Measurements from ENCODE around the gene MS4A7.

MS4A7 gene

GRCh38 chr11:60343094-60343704 is 35.1 kb upstream of the MS4A7 start:
- Mint-ChIP-seq H3K27me3 (ENCODE audit: low read depth, poor library complexity) (peaks cover 8% of the 10 kb centered on the region), H3K27ac (no peak overlapping the region), H3K4me1 (no peaks in the 10 kb centered on the region), H3K9me3 (no peaks in the 10 kb centered on the region), H3K36me3 (ENCODE audit: low read depth) (no peaks in the 10 kb centered on the region), H3K4me3 (no peak overlapping the region)
- no peak for DNase-seq
- peak; percentile 71 for TF ChIP-seq CTCF (IDR thresholded peaks at IDR 0.05)

GRCh38 chr11:60344146-60344545 is 34.2 kb upstream of the MS4A7 start:
- no peak overlapping the region for H3K4me3 Mint-ChIP-seq
- no peaks in the 10 kb centered on the region for H3K36me3 Mint-ChIP-seq (ENCODE audit: low read depth)
- TF ChIP-seq CTCF (IDR thresholded peaks at IDR 0.05), result no peak
- H3K27me3 Mint-ChIP-seq (ENCODE audit: low read depth, poor library complexity), result peaks cover 6% of the 10 kb centered on the region
- H3K9me3 Mint-ChIP-seq, result no peaks in the 10 kb centered on the region
- H3K27ac Mint-ChIP-seq, result no peak overlapping the region
- H3K4me1 Mint-ChIP-seq, result no peaks in the 10 kb centered on the region
- DNase-seq, result no peak

DNA sequence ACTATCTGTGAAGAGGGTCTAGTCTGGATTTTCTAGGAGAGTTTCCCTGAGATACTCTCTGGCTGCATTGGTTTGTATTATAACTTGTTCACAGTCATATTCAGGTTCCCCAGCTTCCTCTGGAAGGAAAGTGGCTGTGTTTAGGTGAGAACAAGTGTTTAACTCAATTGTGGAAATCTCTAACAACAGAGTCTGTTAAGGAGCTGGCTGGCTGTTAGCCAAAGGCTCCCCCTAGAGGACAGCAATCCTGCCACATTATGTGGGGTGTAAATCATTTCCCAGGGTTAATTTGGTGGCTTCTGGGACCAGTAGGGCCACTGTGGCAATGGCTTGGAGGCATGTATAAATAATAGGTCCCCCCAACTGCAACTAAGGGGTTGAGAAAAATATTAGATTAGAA is 32.8 kb upstream of the MS4A7 start:
- DNase-seq, result peak; percentile 12
- no peak overlapping the region for H3K4me3 Mint-ChIP-seq
- peak; percentile 35 for TF ChIP-seq CTCF (IDR thresholded peaks at IDR 0.05)
- H3K36me3 Mint-ChIP-seq (ENCODE audit: low read depth), result no peaks in the 10 kb centered on the region
- peaks cover 3% of the 10 kb centered on the region for H3K27me3 Mint-ChIP-seq (ENCODE audit: low read depth, poor library complexity)
- no peaks in the 10 kb centered on the region for H3K4me1 Mint-ChIP-seq
- H3K9me3 Mint-ChIP-seq, result no peaks in the 10 kb centered on the region
- H3K27ac Mint-ChIP-seq, result no peak overlapping the region

DNA sequence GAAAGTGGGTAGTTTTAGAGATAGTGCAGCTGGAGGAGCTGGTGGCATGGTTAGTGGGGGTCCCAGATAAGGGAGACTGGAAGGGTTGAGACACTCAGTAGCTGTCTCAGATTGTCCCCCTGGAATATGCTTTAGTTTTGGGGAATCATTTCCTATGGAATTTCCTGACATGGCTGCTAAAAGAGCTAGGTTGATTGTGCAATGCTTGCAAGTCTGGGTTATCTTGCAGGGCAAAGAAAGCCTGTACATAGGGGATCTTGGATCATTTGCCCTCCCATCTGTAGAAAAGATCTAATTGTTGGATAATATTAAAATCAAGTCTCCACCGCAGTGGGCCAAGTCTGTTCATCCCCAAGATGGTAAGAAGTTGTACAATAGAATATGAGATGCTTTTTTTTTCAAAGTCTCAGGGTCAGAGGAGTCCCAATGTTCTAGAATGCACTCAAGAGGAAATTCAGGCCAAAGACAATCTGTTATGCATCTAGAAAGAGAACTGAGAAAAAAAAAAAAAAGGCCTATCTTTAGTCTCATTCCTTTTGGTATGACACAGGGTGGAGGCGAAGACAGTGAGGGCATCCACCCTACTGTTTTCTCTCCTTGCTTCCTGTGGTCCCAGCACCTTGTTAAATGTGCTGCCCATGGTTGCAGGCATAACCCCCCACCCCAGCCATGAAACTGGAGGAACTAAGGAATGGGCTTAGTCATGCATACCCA is 31.1 kb upstream of the MS4A7 start:
- H3K36me3 Mint-ChIP-seq (ENCODE audit: low read depth), result no peaks in the 10 kb centered on the region
- no peak overlapping the region for H3K27ac Mint-ChIP-seq
- DNase-seq, result no peak
- H3K9me3 Mint-ChIP-seq, result no peaks in the 10 kb centered on the region
- H3K4me1 Mint-ChIP-seq, result no peaks in the 10 kb centered on the region
- TF ChIP-seq CTCF (IDR thresholded peaks at IDR 0.05), result no peak
- H3K4me3 Mint-ChIP-seq, result no peak overlapping the region
- H3K27me3 Mint-ChIP-seq (ENCODE audit: low read depth, poor library complexity), result peaks cover 3% of the 10 kb centered on the region

- TF ChIP-seq CTCF (IDR thresholded peaks at IDR 0.05), result no peak
- Mint-ChIP-seq H3K27me3 (ENCODE audit: low read depth, poor library complexity) (peaks cover 3% of the 10 kb centered on the region), H3K36me3 (ENCODE audit: low read depth) (no peaks in the 10 kb centered on the region), H3K4me1 (no peaks in the 10 kb centered on the region), H3K9me3 (no peaks in the 10 kb centered on the region), H3K4me3 (no peak overlapping the region), H3K27ac (no peak overlapping the region)
- no peak for DNase-seq
Measured at GRCh38 chr11:60348116-60348515, 30.2 kb upstream of the MS4A7 start.

DNA sequence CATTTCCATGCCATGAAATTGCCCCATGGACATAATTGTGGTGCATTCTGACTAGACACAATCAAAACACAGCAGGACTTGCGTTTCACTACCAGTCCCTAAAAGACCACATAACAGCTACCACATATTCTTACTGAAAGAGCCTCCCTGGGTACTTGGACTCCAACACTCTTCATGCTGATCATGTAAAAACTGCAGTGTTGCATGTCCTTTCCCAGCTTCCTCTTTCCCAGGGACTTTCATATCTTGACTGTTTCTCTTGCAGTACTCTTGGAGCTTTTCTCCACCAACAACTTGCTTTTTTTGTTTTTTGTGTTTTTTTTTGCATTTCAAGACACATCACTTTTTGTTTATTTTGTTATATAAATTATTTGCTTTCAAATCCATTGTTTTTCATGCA is 28.3 kb upstream of the MS4A7 start:
- Mint-ChIP-seq H3K4me1 (no peaks in the 10 kb centered on the region), H3K4me3 (no peak overlapping the region), H3K36me3 (ENCODE audit: low read depth) (no peaks in the 10 kb centered on the region), H3K27ac (no peak overlapping the region), H3K9me3 (peaks cover 6% of the 10 kb centered on the region), H3K27me3 (ENCODE audit: low read depth, poor library complexity) (peaks cover 3% of the 10 kb centered on the region)
- TF ChIP-seq CTCF (IDR thresholded peaks at IDR 0.05), result no peak
- no peak for DNase-seq
